Measurements from ENCODE around the gene PRR18.
A peak's percentile ranks its signal among the peaks of the same experiment; 100 is the strongest.

The PRR18 gene

DNA sequence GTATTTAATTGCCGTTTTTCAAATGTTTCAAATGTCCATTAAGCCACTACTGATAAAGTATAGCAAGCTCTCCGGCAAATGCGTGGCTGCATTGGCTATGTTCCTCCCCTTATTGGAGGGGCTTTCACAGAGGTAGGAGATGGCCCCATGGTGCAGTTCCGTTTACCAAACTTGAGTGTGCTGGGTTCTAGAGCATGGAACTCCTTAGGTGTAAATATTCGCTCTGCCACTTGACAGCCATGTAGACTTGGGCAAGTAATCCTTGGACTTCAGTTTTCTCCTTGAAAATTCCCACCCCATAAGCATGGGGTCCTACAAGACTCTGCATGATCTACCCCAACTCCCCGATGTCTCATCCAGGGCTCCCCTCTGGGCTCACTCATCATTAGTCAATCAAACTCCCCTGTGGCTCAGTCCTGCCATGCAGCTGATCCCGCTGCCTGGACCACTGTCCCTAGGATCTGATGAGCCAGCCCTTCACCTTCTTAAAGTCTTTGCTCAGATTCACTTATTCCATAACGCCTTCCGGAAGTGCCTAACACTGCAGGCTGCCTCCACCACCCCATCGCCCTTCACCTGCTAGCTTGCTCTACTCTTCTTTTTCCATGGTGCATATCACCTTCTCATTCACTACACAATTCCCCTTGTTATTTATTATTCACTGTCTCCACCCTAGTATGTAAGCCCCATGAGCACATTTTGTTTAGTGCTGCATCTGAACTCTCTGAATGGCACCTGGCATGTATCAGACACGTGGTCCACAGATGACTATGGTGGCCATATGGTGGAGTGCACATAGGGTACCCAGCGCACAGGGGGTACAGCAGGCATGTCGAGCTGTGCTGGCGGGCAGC is 18.8 kb downstream of the PRR18 start:
- no peaks in the 10 kb centered on the region for H3K36me3 ChIP-seq
- no peaks in the 10 kb centered on the region for H3K9me3 ChIP-seq
- H3K27ac ChIP-seq = no peak overlapping the region
- no peaks in the 10 kb centered on the region for H4K20me1 ChIP-seq
- no peak for TF ChIP-seq Cebpa-rat (IDR thresholded peaks at IDR 0.05)
- H3K4me1 ChIP-seq = peaks cover 12% of the 10 kb centered on the region
- no peak overlapping the region for H3K4me2 ChIP-seq
- H3K27me3 ChIP-seq = no peaks in the 10 kb centered on the region
- H3K4me3 ChIP-seq = no peak overlapping the region
- no peak overlapping the region for H3K9ac ChIP-seq

DNA sequence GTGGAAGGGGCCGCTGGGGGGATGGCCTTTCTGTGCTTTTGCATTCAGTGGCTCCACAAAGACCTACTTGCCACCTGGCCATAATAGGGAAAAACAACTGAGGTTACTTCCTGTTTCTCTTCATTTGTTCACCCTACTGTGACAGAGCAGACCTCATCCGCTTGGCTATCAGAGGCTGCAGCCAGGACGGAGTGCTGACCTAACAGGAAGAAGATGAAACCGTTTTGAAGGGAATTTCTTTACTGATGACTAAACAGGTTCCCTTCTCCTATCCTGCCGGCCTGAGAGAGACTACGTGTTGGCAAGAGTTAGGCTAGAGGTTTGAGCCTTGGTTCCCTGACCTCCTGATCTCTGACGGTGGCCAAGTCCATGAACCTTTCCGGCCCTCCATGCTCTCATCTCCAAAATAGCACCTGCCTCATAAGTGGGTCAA is 21.3 kb downstream of the PRR18 start:
- no peak overlapping the region for H3K27ac ChIP-seq
- no peaks in the 10 kb centered on the region for H4K20me1 ChIP-seq
- no peaks in the 10 kb centered on the region for H3K36me3 ChIP-seq
- no peak overlapping the region for H3K4me3 ChIP-seq
- no peak overlapping the region for H3K9ac ChIP-seq
- H3K9me3 ChIP-seq = no peaks in the 10 kb centered on the region
- H3K27me3 ChIP-seq = no peaks in the 10 kb centered on the region
- no peak for TF ChIP-seq Cebpa-rat (IDR thresholded peaks at IDR 0.05)
- peaks cover 12% of the 10 kb centered on the region for H3K4me1 ChIP-seq
- H3K4me2 ChIP-seq = peak overlapping the region; percentile 63

DNA sequence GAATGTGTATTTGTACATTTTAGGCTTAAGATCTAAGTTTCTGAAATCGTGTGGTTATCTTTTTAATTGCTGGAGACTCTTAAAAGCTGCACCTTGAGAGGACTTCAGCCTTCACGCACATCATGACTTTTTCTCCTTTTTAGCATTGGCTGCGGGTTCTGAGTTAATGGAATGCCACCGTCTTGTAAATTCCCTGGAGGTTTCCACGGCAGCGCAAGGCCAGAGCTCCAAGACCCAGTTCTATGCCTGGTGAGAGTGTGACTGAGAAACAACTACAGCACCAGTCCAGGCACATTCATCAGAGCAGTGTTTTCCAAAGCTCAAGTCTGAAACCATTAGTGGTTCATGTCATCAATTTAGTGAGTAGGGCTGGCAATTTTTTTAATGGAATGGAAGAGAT is 23.0 kb downstream of the PRR18 start:
- Histone ChIP-seq H3K27ac (no peak overlapping the region), H3K27me3 (no peaks in the 10 kb centered on the region), H3K4me2 (no peak overlapping the region), H3K36me3 (no peaks in the 10 kb centered on the region), H3K9ac (no peak overlapping the region), H3K4me3 (no peak overlapping the region), H3K9me3 (no peaks in the 10 kb centered on the region), H3K4me1 (peaks cover 12% of the 10 kb centered on the region), H4K20me1 (no peaks in the 10 kb centered on the region)
- no peak for TF ChIP-seq Cebpa-rat (IDR thresholded peaks at IDR 0.05)

DNA sequence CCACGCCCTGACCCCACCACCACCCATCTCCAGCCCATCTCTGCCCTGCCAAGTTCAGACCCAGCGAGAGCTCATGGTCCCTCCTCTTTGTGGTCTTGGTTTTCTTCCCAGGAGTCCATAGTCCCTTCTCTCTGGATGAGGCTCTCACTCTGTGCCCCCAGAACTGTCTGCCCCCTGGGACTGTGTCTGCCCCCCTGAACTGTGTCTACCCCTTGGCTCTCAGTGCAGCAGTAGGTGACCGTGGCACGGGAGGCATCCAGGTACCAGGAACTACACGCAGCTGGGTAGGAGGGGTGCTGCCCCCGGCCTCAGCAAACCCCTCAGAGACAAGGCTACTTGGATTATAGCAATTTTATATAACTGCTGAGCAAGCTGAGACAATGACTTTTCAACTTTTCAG is 23.6 kb downstream of the PRR18 start:
- no peak overlapping the region for H3K9ac ChIP-seq
- H3K9me3 ChIP-seq = no peaks in the 10 kb centered on the region
- no peak overlapping the region for H3K4me3 ChIP-seq
- H3K4me2 ChIP-seq = no peak overlapping the region
- no peaks in the 10 kb centered on the region for H3K27me3 ChIP-seq
- H3K27ac ChIP-seq = no peak overlapping the region
- no peaks in the 10 kb centered on the region for H3K36me3 ChIP-seq
- H3K4me1 ChIP-seq = peaks cover 12% of the 10 kb centered on the region
- no peak for TF ChIP-seq Cebpa-rat (IDR thresholded peaks at IDR 0.05)
- no peaks in the 10 kb centered on the region for H4K20me1 ChIP-seq

DNA sequence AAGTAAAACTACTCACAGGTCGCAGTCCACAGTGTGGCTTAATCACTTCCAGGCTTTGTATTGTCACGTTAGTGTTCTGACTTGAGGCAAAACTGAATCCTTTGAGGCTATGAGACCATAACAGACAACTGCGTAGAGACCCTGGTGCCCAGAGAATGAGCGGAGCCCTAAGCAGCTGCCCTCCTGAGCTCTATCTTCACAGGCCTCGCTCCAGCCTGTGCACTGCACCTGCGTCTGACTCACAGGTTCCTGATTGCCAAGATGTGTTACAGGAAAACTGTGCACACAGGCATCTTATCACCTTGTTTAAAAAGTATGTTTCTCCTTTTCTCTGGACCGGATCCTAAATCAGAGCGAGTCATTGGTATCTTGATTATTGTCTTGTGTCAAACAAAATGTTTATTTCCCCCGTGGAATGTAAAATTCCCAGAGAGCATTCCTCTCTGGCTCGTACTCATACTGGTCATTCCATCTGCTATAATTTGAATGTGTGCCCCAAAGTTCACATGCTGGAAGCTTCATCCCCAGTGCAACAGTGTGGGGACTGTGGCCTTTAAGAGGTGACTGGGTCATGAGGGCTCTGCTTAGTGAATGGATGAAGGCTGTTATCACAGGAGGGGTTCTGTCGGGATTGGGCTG is 25.7 kb downstream of the PRR18 start:
- H3K9ac ChIP-seq = no peak overlapping the region
- TF ChIP-seq Cebpa-rat (IDR thresholded peaks at IDR 0.05) = no peak
- H3K9me3 ChIP-seq = no peaks in the 10 kb centered on the region
- H3K27me3 ChIP-seq = no peaks in the 10 kb centered on the region
- H3K36me3 ChIP-seq = no peaks in the 10 kb centered on the region
- no peaks in the 10 kb centered on the region for H4K20me1 ChIP-seq
- H3K27ac ChIP-seq = no peak overlapping the region
- no peak overlapping the region for H3K4me3 ChIP-seq
- peaks cover 12% of the 10 kb centered on the region for H3K4me1 ChIP-seq
- no peak overlapping the region for H3K4me2 ChIP-seq

DNA sequence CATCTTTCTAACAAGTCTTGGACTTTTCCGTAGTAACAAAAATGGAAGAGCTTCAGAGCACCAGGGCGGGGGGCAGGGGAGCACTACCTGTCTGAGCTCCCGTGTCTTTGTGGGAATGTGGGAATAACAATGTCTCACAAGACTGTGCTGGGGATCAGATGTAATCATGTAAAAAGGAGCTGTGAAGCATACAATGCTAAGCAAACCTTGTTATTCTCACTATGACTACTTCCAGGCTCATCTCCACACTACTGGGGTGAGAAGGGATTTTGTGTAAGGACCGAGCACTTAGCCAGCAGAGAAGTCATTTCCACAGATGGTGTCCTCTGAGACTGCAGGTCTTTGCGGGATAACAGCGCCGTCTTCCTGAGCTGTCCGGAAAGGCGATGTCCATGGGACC is 27.1 kb downstream of the PRR18 start:
- Histone ChIP-seq H3K4me1 (peaks cover 2% of the 10 kb centered on the region; the same call in 1 of the 2 replicates), H3K4me2 (no peak overlapping the region), H3K9ac (no peak overlapping the region), H3K9me3 (no peaks in the 10 kb centered on the region), H3K27ac (no peak overlapping the region), H3K27me3 (no peaks in the 10 kb centered on the region), H3K36me3 (no peaks in the 10 kb centered on the region), H4K20me1 (no peaks in the 10 kb centered on the region), H3K4me3 (no peak overlapping the region)
- no peak for TF ChIP-seq Cebpa-rat (IDR thresholded peaks at IDR 0.05)

DNA sequence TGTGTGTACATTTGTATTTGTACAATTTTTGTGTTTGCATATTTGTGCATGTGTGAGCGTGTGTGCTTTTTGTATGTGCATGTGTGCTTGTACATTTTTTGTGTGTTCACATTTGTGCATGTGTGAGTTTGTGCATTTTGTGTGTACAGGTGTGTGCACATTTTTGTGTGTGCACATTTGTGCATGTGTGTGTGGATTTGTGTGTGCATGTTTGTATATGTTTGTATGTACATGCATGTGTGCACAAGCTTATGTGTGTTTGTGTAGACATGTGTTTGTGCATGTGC is 28.9 kb downstream of the PRR18 start:
- Histone ChIP-seq H3K4me3 (no peak overlapping the region), H3K9ac (no peak overlapping the region), H4K20me1 (no peaks in the 10 kb centered on the region), H3K9me3 (no peaks in the 10 kb centered on the region), H3K36me3 (no peaks in the 10 kb centered on the region), H3K4me2 (no peak overlapping the region), H3K4me1 (peaks cover 6% of the 10 kb centered on the region; the same call in 1 of the 2 replicates), H3K27ac (no peak overlapping the region), H3K27me3 (no peaks in the 10 kb centered on the region)
- TF ChIP-seq Cebpa-rat (IDR thresholded peaks at IDR 0.05) = no peak

DNA sequence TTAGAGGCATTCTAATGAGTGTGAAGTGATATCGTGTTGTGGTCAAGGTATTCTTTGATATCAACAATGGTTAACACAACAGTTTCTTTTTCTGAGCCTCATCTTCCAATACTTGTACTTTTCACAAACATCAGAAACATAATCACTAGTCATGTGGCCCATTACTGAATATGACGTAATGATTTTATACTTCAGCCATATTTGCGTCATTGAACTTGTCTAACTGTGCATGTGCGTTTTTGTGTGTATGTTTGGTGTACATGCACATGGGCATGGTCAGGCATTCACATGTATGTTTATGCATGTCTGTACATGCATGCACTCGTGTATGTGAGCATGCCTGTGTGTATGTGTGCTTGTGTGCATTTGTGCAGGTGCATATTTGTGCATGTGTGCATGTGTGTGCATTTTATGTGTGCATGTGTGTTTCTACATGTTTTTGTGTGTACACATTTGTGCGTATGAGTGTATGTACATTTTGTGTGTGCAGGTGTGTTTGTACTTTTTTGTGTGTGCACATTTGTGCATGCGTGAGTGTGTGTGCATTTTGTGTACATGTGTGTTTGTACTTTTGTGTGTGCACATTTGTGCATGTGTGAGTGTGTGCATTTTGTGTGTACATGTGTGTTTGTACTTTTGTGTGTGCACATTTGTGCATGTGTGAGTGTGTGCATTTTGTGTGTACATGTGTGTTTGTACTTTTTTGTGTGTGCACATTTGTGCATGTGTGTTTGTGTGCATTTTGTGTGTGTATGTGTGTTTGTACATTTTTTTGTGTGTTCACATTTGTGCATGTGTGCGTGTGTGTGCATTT is 29.4 kb downstream of the PRR18 start:
- Histone ChIP-seq H4K20me1 (no peaks in the 10 kb centered on the region), H3K9ac (no peak overlapping the region), H3K27ac (no peak overlapping the region), H3K27me3 (no peaks in the 10 kb centered on the region), H3K4me3 (no peak overlapping the region), H3K36me3 (no peaks in the 10 kb centered on the region), H3K4me1 (peaks cover 6% of the 10 kb centered on the region; the same call in 1 of the 2 replicates), H3K4me2 (no peak overlapping the region), H3K9me3 (no peaks in the 10 kb centered on the region)
- no peak for TF ChIP-seq Cebpa-rat (IDR thresholded peaks at IDR 0.05)

DNA sequence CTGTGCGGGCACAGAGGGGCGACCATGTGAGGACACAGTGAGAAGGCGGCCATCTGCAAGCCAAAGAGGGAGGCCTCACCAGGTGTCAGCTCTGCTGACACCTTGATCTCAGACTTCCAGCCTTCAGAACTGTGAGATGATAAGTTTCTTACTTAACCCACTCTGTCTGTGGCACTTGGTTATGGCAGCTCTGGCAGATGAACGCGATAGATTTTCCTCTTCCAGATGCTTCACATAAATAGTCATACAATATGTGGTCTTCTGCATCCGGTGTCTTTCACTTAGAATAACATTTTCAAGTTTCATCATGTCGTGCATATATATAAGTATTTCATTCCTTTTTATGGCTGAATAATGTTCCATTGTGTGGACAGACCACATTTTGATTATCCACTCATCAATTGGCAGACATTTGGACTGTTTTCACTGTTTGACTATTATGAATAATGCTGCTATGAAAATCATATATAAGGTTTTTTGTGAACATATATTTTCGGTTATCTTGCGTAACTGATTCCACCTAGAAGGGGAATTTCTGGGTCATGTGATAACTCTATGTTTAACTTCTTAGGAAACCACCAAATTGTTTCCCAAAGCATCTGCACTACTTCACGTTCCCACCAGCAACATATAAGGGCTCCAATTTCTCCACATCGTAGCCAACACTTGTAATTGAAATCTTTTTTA is 30.2 kb downstream of the PRR18 start:
- peaks cover 6% of the 10 kb centered on the region; the same call in 1 of the 2 replicates for H3K4me1 ChIP-seq
- no peak overlapping the region for H3K4me3 ChIP-seq
- H3K9me3 ChIP-seq = no peaks in the 10 kb centered on the region
- H3K27ac ChIP-seq = no peak overlapping the region
- H3K4me2 ChIP-seq = no peak overlapping the region
- TF ChIP-seq Cebpa-rat (IDR thresholded peaks at IDR 0.05) = no peak
- no peaks in the 10 kb centered on the region for H4K20me1 ChIP-seq
- H3K27me3 ChIP-seq = no peaks in the 10 kb centered on the region
- no peaks in the 10 kb centered on the region for H3K36me3 ChIP-seq
- H3K9ac ChIP-seq = no peak overlapping the region

All from BLaER1 (cell line).